ENCODE data around the gene NTMT2.

Gene NTMT2

DNA sequence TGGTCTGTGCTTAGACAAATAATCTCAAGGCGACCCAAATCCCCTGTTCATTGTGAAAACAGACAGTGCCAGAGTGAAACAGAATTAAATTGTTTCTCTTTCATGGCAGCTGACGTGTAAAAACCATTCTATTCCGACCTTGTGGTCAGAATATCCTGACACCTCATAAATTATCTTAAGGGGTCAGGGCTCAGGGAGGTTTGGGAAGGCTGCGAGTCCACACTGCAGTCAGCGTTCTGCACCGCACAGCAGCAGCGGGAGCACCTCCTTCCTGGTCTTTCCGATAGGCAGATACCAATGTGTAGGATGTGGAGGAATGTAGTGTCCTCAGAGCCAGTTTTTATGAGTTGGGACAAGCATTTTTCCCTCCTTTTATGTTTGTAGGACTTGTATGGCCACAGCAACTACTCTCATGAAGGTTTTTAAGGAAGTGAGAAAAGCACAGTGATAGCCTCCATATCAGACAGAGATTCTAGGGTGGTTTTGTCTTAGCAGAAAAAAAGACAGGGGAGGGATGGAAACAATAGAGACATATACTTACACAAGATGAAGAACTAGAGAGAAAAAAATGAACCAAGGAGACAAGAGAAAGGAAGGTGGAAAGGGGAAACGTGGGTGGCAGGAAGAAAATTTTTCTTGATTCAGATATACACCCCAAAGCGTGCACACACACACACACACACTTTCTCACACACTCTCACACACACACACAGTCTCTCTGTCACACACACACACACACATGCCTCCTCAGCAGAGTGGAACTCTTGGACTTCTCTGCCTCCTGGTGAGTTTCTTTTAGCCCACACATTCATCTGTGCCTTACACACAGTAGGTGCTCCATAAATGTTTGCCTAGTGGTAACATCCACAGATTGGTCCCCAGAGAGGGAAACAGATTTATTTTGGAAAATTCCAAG, 68.6 kb downstream of the NTMT2 start:
- DNase-seq: no peak

DNA sequence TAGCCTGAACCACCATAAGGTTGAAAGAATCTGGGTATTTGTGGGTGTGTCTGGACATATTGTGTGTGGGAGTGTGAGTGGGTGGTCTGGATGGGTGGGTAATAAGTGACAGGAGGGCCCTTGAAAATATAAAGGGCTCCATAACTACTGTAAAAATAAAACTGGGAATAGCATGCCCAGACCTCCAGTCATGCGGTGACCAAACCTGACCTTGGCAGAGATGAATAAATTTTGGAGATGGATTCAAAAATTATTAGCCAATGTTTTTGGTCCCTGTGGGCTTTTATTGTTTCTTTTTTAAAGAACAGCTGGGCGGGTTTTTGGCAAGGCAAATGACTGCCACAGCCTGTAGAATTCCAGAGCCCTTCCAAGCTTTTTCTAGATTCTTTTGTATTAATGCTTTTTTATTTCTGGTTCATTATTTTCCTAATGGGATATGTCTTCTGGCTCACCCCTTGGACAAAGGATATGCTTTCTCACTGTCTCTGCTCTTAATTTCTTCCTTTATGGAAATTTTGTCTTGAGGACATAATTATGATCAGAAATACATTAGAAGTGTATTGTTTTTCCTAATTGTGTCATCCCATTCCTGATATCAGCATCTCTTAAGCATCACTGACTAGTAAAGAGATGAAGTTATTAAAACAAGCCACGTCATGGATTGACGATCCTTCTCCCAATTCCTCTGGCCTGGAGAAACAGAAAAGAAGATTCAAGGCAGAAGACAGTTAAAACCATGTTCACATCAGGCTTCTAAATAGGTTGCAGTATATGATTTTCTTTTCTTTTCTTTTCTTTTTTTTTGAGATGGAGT, 69.5 kb downstream of the NTMT2 start:
- no peak for DNase-seq

DNA sequence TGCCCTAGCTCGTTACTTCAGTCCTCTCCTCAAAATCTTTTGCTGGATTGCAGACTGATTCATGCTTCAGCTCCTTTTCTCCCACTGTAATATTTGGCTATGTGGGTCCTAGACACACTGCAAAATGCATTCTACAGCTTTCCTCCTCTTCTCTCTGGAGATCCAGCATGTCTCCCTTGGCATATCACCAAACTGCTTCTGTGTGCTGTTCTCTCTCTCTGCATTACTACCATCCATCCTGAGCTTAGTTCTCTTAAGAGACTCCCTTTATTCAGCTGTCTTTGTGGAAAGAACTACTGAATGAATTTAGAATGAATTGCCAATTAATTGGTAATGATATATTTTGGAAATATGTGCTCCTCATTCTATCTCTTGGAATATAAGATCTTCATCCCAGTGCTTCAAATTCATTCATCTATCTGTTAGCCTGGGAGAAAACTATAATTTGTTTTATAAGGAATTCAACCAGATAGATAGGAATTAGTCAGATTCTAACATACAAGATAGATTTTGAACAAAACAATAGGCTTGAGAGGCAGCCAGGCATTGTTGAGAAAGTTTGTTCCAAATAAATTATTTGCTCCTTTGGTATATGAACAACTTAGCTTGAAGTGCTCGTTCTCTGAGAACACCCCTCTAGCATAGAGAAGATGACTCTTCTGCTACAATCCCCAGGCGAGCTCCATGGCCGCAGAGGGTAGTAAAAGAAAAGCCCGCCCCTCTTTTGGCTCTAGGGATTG, 71.9 kb downstream of the NTMT2 start:
- no peak for DNase-seq

DNA sequence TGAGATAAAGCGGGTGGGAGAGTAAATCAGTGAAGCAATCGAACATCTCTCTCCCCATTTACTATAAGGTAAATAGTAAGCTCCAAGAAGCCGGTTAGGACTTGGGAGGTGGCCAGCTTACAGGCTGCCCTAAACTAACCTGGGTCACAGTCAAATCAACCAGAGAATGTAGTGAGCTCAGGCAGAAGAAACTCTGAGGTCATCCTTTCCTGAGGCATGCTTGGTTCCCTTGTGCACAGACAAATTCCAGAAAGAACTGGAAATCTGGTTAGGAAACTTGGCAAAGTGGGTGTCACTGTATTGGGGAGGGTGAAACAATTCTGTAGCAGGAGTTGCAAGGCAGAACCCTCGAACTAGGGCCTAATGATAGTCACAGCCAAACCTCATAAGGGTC, 72.5 kb downstream of the NTMT2 start:
- no peak for DNase-seq
